GM12873 (cell line): ENCODE measurements around the gene GLP2R.

Source experiments
- CTCF ChIP-seq: IDR thresholded peaks from 2 replicates; pipeline ENCODE4 v1.5.1; 2012; ENCODE audit warnings: low read depth, mild to moderate bottlenecking, moderate library complexity, low read length, control low read depth; ENCODE audit not compliant: insufficient read depth; ENCODE audit errors: missing control alignments

The GLP2R gene

DNA sequence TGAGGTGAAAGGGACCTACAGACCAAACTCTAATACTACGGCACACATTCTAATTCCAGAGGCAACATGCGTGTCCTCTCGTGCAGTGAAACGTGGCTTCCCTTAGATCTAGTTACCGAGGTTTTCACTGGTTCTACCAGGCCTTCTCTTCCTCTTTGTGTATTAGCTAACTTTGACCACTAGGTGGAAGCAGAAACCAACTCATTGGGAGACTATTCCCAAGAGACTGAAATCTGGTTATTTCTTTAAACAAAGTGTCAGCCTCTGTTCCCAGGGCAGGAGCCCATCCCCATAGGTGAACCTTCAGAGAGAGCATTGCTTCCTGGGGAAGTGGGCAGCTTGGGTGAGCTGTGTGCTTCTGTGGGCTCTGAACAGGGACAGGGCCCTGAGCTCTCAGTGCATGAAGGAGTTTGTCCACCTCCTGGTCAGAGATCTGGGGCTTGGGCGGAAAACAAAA is 99.0 kb downstream of the GLP2R start:
- TF ChIP-seq CTCF, result peak; percentile 81

GRCh38 chr17:9925457-9925856 is 99.7 kb downstream of the GLP2R start:
- no peak for TF ChIP-seq CTCF

DNA sequence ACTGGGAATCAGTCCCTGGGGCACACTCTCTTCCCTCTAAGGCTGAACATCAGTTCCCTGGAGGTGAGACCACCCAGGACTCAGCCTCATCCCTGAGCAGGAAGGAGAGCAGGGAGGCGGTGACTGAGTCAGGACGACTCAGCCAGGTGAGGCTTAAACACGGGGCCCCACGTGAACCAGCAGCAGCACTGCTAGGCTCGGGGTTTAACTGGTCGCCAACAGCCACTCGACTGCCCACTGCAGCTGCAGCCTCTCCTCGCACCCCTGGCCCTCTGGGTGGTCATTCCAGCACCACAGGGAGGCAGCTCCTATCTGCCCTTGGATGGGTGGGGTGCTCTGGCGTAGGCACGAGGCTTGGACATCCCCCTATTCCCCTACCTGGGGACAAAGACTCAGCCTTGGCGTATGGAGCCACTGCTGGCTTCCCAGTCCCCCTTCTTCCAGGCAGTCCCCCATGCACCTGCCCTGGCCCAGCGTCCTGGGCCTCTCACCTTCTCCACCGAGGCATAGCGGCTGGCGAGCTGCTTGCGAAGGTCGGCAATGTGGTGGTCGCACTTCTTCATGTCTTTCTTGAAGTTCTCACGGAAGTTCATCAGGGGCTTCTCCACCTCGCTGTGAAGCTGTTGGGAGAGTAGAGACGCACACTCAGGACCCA is 100.6 kb downstream of the GLP2R start:
- TF ChIP-seq CTCF, result no peak

DNA sequence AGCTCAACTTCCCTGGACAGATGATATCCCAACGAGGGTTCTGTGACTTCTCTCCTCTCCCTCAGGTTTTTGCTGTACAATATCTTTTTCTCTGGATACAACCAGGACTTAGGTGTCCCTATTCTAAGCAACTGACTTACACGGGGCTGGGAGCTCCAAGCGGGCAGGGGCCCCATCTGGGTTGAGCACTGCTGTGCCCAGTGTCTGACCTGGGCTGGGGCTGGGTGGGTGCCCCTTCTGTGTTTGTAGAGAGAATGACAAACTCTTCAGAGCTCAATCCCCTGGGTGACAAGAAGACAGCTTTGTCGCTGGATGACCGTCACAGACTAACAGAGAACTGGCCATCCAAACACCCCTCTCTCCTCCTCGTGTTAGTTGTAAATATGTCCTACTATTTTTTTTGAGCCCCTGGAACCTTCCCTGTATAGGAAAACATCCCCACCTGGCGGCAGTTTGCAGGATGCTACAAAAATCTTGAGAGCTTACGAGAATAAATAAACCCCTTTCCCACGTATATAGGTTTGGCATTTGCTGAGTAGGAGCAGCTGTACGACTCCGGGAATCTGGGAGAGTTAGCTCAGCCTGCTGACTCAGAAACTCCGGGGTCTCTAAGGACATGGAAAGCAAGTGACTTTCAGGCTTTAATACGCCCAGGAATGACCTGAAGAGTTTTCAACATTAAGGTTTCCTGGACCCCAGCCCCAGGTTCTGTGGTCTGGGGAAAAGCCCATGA is 103.0 kb downstream of the GLP2R start:
- peak; percentile 25 for TF ChIP-seq CTCF

DNA sequence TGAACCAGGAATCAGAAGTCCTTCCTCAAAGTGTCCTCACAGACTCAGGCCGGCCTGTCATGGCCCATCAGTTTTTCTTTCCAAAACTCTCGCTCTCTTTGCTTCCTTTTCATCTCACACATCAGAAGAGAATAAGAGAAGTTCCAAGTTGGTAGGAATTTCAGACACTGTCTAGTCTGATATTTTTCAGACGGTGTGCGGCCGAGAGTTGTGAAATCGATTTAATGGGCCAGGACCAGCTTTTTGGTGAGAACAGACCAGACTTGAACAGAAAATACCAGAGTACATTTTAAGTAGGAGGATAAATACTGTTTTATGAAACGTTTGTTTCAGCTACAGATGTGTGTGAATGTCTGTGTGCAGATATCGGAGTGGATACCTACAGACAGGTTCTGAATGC is 104.1 kb downstream of the GLP2R start:
- no peak for TF ChIP-seq CTCF

- no peak for TF ChIP-seq CTCF
Observed at GRCh38 chr17:9931144-9931741, 105.5 kb downstream of the GLP2R start.

DNA sequence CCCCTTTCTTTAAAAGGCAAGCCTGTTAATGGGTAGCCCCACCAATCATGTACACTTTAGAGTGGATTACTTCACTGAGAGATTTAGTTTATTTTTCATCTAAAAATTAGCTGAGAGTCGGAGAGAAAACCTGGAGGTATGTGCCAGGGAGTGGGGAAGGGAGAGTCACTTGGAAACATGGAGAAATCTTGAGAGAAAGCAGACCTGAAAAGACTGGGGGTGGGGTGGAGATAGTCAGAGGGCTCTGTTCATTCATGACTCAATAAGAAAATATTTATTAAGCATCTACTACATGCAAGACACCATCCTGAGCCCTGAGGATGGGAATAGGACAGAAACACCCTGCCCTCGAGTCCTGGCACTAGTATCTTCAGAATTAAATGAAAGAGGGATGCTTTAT is 106.8 kb downstream of the GLP2R start:
- TF ChIP-seq CTCF, result no peak
